Measurements from ENCODE around the gene CCDC134. TPM values are rescaled to one million over a fixed set of nuclear protein-coding genes. Genes with fewer than 3 reads are reported as not detected.

CCDC134 gene
- total and polyA plus RNA-seq, 9 of the 15 experiments (the other 6 are each of a cell fraction or from before 2014, with no cell fraction given) = 0.56 to 11.9 (median 5.3) TPM

- TF ChIP-seq GTF3C2 (IDR thresholded peaks at IDR 0.05; ENCODE audit: borderline replicate concordance, extremely low read depth, insufficient read length) (no peak), RNF2 (IDR thresholded peaks at IDR 0.05) (no peak), POLR2H (tag; IDR thresholded peaks at IDR 0.05; ENCODE audit: low read depth) (peak; percentile 61), ZNF277 (CRISPR knock-in tag; IDR thresholded peaks at IDR 0.05; ENCODE audit: borderline replicate concordance) (no peak), BHLHE40 (IDR thresholded peaks at IDR 0.05; ENCODE audit: low read length) (no peak), MBD1 (CRISPR knock-in tag; IDR thresholded peaks at IDR 0.05) (no peak), MTF1 (CRISPR knock-in tag; IDR thresholded peaks at IDR 0.05; ENCODE audit: borderline replicate concordance) (no peak), CBX8 (IDR thresholded peaks at IDR 0.05; ENCODE audit: borderline replicate concordance, extremely low read depth, low read depth, low read length, poor library complexity, severe bottlenecking) (no peak), FOXO4 (CRISPR knock-in tag; IDR thresholded peaks at IDR 0.05) (no peak), SLC30A9 (CRISPR knock-in tag; IDR thresholded peaks at IDR 0.05) (no peak), SRSF1 (IDR thresholded peaks at IDR 0.05; ENCODE audit: low read depth, low read length) (no peak), ZBTB33 (CRISPR knock-in tag; IDR thresholded peaks at IDR 0.05) (no peak), CHD2 (IDR thresholded peaks at IDR 0.05; ENCODE audit: low read depth, low read length) (0 out of 2 replicates have a peak, but pooled peaks have one; percentile 35), EGR1 (conservative IDR thresholded peaks at IDR 0.05) (peak; percentile 36), ZFX (CRISPR knock-in tag; IDR thresholded peaks at IDR 0.05) (peak; percentile 70), JUND (IDR thresholded peaks at IDR 0.05; ENCODE audit: borderline replicate concordance, low read depth, low read length) (peak; percentile 35; the same call in 1 of the 2 replicates), JUND (tag; IDR thresholded peaks at IDR 0.05; ENCODE audit: borderline replicate concordance, low read depth, low read length) (no peak)
Measured at GRCh38 chr22:41800348-41801146, at the start of gene CCDC134 (continued).

Measured in K562 (cell line).